CD4-positive, alpha-beta T cell treated with Interleukin-2 at 100 ng/mL for 4 hours (primary cell): ENCODE measurements around the gene LSM8.
"Not testable (repeated sequence)": the region's sequence is repeated elsewhere in the genome, so short reads cannot be mapped to it uniquely, and the experiment has no call there.

Experiments
- DNase-seq: peaks from one replicate; pipeline ENCODE4 v3.0.0-alpha.2; 2020; ENCODE audit warnings: low spot score

LSM8 gene

GRCh38 chr7:118214051-118214832 is 30.3 kb downstream of the LSM8 start:
- DNase-seq, result peak; percentile 69

- no peak for DNase-seq
These were observed 30.8 kb downstream of the LSM8 start for GRCh38 chr7:118214833-118215182.

DNA sequence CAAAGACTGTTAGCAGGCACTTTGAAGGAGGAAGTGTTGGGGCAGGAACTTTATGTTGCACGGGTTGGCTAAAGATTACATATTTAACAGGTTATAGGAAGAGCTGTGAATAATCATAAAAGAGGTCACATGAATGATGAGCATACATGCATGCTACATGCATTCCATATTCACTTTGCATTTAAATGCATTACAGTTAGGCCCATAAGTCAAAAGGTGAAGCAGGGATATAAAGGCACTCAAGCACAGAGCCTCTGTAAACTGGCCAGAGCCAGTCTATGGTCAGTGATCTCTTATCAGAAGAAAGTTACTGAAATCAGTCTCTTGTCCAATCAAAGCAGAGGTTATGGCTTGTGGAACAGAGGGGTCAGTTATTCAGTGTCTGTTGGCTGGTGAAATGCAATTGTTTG is 33.3 kb downstream of the LSM8 start:
- no peak for DNase-seq

GRCh38 chr7:118218413-118219156 is 34.6 kb downstream of the LSM8 start:
- no peak for DNase-seq

- DNase-seq, result no peak
These were observed 35.2 kb downstream of the LSM8 start for GRCh38 chr7:118219157-118219512.

DNA sequence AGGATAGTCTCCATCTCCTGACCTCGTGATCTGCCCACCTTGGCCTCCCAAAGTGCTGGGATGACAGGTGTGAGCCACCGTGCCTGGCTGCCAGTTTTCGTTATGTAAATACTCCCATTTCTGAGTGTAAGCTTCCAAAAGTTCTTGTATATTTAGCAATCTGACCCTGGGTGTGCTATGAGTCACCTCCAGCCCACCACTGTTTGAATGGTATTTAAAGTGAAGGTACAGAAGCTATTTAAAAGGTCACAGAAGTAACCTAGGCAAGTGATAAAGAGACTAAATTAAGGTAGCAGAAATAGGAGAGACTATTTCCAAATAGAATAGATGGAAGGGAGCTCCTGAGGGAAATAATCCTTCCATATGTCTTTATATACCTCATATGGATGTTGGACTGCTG is 36.6 kb downstream of the LSM8 start:
- DNase-seq, result no peak

DNA sequence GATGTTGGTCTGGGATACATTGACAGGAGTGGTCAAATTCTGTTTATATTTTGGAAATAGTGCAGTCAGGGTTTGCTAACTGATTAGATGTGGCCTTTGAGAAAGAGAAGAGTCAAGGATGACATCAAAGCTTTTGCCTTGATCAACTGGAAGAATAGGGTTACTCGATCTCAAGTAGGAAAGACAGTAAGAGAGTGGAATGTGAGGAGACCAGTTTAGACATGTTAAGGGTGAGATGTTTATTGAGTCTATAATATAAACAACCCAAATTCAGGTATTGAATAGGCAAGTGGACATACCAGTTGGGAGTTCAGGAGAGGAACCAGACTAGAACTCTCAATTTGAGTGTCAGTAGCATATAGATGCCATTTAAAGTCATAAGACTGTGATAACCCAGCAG is 38.6 kb downstream of the LSM8 start:
- DNase-seq, result no peak

GRCh38 chr7:118224521-118224920 is 40.6 kb downstream of the LSM8 start, which contains the start of gene ANKRD7:
ANKRD7 (plus strand) TSS chr7:118224704; CDS start chr7:118224831, 127 bp downstream.
- no peak for DNase-seq

GRCh38 chr7:118232837-118233236 is 48.9 kb downstream of the LSM8 start:
- DNase-seq, result no peak

- no peak for DNase-seq
These were observed 49.8 kb downstream of the LSM8 start for GRCh38 chr7:118233799-118234198.

DNA sequence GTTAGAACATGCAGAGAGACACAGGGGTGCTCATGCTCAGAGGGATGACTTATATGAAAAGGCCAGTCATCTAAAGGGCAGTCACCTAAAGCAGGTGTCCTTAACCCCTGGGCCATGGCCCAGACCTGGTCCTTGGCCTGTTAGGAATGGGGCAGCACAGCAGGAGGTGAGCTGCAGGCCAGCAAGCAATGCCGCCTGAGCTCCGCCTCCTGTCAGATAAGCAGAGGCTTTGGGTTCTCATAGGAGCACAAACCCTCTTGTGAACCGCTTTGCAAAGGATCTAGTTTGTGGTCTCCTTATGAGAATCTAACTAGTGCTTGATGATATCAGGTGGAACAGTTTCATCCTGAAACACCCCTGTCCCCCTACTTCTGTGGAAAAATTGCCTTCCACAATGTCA is 55.0 kb downstream of the LSM8 start:
- DNase-seq, result no peak

DNA sequence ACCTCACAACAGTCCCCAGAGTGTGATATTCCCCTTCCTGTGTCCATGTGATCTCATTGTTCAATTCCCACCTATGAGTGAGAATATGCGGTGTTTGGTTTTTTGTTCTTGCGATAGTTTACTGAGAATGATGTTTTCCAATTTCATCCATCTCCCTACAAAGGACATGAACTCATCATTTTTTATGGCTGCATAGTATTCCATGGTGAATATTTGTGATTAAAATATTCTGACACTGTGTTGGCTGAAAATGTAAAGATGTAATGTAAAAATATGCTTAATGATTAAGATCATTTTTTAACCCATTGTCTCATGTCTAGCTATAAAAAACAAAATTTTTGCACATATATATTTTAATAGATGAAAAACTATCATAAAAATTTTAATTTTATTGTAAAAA is 56.4 kb downstream of the LSM8 start:
- DNase-seq, result not testable (repeated sequence)
